OCI-M2 (cell line): ENCODE data around the gene FADS2.

Experiments
- DNase-seq: peaks from one replicate; lab custom pipeline; 2025; ENCODE audit not compliant: unreplicated experiment; lab: John Stamatoyannopoulos, UW

Gene FADS2

GRCh38 chr11:61902313-61902712 lies 74.2 kb downstream of the FADS2 start:
- no peak for DNase-seq

DNA sequence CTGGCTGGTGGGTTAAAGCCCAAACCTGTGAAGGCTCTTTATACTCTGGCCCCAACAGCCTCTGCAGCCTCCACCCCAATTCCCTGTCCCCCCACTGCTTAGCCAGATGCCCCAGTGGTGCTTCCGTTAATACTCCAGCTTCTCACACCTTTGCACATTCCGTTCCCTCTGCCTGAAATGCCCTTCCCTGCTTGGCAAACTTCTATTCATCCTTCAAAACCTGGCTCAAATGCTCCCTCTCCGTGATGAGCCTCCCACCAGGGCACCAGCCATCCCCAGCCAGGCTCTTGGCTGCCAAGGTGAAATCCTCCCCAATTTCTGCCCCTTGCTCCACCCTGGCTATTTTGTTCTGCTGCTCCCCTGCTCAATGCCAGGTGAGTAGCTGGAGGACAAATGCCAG lies 75.7 kb downstream of the FADS2 start:
- DNase-seq, result no peak

GRCh38 chr11:61904539-61905048 lies 76.5 kb downstream of the FADS2 start:
- DNase-seq, result no peak

DNA sequence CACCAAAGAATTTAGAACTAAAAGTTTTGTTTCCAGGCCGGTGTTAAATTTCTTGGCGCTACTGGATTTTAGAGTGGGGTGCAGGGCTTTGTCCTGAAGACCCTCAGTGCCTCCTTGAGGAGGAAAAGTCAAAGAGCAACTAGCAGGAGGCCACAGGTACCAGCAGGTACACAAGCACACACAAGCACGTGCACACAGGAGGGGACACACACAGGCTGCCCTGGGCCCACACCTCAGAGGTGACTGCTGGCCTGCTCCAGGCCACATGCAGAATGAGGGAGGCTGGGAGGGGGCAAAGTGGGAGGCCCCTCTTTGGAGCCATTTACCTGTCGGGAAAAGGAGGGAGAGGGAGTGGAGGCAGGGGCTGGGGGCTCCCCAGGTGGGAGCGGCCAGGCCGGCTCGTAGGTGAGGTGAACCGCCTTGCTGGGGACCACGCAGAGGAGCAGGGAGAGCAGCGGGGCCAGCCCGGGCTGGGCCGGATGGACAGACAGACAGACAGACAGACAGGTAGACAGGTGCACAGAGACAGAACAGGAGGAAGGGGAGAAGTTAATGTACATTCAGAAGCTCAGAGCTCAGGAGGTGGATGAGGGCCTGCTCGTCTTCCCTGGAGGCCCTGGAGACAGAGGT lies 77.1 kb downstream of the FADS2 start:
- DNase-seq, result no peak

DNA sequence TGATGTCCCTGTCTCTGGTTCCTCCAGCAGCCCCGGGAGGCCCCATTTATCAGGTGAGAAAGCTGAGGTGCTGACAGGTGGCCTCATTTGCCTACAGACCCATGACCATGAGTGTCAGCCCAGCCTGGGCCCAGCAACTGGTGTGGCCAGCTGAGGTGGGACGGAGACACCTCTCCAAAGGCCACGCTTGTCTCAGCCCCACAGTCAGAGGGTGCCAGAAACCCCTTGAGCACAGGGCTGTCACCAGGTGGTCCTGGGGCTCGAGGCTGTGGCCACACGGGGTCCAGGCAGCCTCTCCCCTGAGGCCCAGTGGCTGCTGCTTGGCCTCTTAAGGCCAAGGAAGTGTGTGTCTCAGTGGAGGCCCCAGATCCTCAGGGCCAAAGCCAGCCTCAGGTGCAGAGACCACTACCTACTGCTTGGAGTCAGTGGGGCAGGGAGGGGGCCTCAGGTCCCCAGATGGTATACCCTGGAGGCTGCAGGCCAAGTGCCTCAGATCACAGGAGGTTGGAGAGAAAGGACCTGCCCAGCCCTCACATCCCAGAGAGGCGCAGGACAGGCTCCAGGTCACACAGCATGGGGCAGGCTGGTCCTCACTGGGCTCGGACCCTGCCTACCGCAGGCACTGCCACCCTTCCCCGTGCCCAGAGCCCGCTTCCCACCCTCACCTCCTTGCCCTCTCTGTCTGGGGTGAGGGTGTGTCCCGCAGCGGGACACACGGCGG lies 77.9 kb downstream of the FADS2 start:
- no peak for DNase-seq

GRCh38 chr11:61906522-61906909 lies 78.4 kb downstream of the FADS2 start:
- no peak for DNase-seq

DNA sequence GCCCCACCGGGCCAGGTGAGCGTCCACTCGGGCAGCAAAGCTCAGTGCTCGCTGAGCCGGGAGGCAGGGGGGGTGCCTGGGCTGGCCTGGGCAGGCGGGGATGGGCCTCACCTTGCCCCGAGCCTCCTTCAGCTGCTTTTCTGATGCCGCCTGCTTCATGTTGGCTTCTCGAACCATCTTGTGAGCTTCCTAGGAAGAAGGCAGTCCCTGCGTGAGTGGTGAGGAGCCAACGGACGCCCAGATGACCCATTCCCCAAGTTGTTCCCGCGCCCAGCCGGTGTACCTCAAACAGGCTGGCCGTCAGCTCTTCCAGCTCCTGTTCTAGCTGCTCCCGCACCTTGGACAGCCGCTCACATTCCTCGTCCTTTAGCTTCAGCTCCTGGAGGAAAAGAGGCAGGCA lies 79.2 kb downstream of the FADS2 start:
- no peak for DNase-seq

GRCh38 chr11:61907871-61908729 lies 80.0 kb downstream of the FADS2 start:
- DNase-seq, result no peak

GRCh38 chr11:61908730-61909316 lies 80.7 kb downstream of the FADS2 start:
- DNase-seq, result no peak

DNA sequence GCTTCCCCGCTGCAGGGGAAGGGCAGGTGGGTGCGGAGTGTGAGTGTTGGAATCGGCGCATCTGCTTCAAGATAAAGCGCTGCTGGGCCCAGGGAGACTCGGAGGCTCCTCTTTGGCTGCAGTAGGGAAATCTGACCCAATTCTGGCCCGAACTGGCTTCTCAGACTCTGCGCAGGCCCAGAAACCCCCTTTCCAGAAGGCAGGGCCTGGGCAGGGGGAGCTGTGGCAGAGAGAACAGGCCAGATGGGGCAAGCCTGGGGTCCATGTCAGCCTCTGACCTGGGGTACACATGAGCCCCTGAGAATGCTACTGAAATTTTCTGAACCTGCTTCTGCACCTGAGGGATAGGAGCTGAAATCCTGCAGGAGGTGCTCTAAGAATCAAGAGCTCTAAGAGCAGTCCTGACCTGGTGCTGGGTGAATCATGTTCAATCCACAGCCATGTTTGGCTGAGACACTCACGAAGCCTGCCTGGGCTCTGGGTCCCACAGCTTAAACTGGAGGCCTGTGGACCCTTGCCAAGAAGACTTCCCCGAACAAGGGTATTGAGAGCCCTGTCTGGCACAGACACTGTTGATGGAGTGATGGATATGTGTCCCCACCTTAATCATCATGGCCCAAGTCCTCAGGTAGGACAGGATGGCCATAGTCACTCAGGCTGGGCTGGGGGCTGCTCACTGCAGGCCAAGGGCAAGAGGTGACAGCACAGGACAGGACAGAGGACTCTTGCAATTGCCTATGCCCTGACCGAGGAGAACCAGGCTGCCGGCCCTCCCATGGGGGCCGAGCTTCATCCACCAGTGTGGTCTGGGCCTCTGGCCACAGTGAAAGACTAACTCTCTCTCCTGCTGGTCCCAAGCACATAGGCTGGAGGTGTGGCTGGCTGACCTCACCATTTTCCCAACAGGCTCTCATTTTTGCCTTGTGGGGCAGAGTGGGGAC lies 82.4 kb downstream of the FADS2 start:
- DNase-seq, result no peak

DNA sequence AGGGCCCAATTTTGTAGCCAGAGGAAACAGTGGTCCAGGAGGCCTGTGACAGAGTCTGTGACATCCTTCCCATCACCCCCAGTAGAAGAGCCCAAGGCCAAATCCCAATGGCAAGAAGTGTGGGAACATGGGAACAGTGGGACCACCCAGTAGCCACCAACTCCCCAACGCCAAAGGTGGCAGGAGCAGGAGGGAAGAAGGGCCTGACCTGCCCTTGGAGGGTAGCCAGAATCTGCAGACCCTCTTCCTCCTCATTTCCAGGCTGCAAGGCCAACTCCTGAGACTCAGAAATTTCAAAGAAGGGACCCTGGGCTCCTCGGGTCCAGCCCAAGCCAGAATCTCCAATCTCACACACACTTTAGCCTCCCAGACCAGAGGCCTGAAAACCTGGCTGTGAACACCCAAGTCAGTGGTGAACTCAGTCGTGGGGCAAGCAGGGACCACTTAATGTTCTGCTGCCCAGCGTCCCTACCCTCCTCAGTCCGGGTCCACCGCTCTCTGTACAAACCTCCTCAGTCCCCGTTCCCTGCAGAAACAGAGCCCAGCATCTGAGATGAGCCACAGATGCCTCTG lies 83.1 kb downstream of the FADS2 start:
- DNase-seq, result no peak

DNA sequence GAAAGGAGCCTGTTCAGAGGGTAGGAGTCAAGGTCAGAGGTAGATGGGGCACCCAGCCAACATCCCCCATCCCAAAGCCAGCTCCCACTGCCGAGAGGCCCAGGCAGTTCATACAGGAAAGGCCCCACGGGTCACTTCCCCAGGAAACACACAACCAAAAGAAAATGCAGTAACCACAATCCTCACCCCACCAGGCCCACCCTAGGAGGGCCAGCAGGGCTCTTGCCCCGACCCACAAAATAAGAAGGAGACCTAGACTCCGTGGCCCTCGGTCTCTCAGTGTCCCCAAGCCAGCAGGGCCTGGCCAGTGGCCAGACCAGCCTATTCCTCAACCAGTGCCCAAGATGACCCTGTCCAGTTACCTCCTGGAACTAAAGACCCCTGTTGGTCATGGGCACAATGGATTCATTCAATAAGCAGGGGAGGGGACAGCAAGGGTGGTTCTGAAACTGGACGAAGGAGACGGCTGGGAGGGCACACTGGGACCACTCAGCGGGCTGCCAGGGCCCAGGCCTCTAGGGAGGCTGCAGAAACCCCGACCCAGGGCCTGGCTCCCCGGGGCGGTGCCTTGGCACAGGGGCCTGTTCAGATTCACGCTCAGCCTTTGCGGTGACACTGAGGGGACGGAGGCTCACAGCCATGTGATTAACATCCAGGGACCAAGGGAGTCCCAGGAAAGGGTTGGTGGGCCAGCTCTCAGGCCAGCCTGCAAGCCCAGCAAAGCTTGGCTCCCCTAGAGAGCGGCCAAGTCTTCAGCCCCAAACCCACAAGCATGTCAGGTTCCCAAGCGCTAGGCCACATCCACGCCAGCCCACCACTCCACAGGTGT lies 83.8 kb downstream of the FADS2 start:
- no peak for DNase-seq

- DNase-seq, result no peak
These were observed 84.4 kb downstream of the FADS2 start for GRCh38 chr11:61912530-61912898.

DNA sequence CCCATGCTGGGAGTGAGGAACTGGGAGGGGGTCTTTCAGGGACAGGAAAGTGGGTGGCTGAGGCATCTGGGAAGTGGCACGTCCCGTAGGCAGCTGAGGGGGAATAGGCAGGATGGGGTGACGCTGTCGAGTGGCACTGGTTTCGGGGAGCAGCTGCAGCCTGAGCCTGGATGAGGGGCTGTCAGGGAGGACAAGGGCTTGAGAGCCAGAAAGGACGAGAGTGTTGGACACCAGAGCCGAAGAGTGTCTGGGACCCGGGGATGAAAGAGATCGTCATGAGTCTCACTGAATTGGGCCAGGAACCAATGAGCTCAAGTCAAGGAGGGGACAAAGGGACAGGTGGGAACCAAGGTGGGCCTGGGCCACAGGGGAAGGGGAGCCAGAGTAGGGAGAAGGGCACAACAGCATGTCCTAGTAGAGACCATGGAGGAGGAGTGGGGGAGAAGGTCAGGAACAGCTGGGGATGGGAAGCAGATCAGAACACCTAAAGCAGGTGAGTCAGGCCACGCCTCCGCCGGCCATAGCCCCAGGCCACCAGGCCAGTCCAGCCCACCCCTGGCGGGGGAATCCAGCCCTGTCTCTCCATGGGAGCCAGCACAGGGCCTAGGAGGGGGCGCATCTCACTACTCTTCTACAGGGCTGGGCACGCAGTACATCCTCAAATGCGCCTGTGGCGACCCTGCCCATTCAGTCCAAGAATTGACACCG lies 85.0 kb downstream of the FADS2 start:
- no peak for DNase-seq

DNA sequence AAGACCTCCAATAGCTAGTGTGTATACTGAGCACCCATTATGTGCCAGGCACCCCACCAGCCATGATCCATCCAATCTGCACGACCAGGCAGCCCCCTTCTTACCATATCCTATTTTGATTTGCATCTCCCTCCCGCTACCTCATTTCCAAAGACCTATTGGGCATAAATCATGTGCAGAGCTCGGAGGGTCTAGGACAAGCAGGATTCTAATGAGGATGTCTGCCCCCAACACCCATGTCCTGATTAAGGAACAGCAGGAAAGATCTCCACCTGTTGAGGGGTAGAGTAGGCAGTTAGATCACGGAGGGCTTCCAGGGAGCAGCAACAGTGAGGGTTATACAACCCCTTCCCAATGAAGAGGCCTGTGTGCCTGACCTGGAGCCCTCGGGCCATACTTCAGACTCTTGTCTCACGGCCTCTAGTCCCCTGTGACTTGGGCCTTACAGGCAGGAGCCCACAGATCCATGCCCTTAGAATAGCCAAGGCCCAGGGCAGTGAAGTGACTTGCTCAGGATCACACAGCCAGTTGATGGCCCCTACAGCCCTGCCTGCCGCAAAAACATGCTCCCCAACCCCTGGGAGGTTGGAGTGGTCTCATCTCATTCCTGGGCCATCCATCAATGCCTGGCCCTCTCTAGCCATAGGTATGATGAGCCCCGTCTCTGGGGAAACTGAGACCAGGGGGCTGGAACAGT lies 85.7 kb downstream of the FADS2 start:
- no peak for DNase-seq

GRCh38 chr11:61914471-61915171 lies 86.5 kb downstream of the FADS2 start:
- no peak for DNase-seq

DNA sequence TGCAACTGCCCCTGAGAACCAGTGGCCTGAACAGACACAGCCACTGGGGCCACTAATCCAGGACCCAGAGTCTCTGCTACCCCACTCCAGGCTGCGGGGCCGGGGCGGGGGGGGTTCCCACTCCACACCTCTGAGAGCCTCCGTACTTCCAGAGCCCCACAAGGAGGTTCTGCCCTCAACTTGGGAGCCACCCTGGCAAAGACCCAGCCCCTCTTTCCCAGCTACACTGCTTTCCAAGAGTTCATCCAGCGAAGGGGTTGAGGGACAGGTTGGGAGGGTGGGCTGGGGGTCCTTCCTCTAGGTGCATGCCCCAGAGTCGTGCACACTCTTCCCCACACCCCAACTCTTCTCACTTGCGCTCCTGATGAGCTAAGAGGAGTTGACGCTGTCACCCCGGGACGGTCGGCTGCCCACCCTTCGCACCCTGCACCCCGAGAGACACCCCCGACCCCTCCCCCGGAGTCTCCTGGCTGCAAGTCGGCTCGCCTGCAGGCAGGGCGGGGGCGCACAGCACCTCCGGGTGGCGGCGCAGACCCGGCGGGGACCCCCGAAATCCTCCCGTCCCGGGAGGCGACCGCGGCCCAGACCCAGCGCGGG lies 88.7 kb downstream of the FADS2 start:
- DNase-seq, result no peak
